Gastrocnemius medialis (tissue), 4 donors: Measurements from ENCODE around the gene GATC.

Experiments used
- POLR2A ChIP-seq, 2 donors: fragments of 450-650 bp; IDR thresholded peaks; one replicate each; pipeline ENCODE4 v1.6.1; 2017; ENCODE audit warnings: antibody characterized with exemption in 2 of 2, mild to moderate bottlenecking in 2 of 2, moderate library complexity in 2 of 2
- TF ChIP-seq, protein P1 (sequence below), 5 experiments: fragments of 450-650 bp in 3 of 5; fragments of 200-600 bp in 2 of 5; sonication (generic) in 2 of 5; IDR thresholded peaks in 4 of 5; conservative IDR thresholded peaks in 1 of 5; 1 replicate in 4 of 5; 2 replicates in 1 of 5; pipeline ENCODE4 v1.5.1; 2016 to 2019; ENCODE audit warnings: antibody characterized with exemption in 5 of 5, mild to moderate bottlenecking in 3 of 5, moderate library complexity in 3 of 5

DNA sequence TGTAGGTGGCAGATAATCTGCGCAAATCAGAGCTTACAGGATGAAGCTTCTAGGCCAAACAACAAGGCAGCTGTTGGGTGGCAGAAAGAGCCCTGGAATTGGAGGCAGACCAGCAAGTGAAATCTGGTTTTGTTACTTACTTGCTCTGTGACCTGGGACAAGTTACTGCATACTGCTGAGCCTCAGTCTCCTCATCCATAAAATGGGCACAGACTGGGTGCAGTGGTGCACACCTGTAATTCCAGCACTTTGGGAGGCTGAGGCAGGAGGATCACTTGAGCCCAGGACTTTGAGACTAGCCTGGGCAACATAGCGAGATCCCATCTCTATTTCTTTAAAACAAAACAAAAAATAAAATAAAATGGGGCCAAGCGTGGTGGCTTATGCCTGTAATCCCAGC lies 39.7 kb upstream of the GATC start:
- TF ChIP-seq, protein P1, sequence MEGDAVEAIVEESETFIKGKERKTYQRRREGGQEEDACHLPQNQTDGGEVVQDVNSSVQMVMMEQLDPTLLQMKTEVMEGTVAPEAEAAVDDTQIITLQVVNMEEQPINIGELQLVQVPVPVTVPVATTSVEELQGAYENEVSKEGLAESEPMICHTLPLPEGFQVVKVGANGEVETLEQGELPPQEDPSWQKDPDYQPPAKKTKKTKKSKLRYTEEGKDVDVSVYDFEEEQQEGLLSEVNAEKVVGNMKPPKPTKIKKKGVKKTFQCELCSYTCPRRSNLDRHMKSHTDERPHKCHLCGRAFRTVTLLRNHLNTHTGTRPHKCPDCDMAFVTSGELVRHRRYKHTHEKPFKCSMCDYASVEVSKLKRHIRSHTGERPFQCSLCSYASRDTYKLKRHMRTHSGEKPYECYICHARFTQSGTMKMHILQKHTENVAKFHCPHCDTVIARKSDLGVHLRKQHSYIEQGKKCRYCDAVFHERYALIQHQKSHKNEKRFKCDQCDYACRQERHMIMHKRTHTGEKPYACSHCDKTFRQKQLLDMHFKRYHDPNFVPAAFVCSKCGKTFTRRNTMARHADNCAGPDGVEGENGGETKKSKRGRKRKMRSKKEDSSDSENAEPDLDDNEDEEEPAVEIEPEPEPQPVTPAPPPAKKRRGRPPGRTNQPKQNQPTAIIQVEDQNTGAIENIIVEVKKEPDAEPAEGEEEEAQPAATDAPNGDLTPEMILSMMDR (IDR thresholded peaks at IDR 0.05 in 4 of 5, conservative IDR thresholded peaks at IDR 0.05 in 1 of 5): no peak
- no peak for TF ChIP-seq POLR2A (IDR thresholded peaks at IDR 0.05)
